ENCODE measurements around the gene NUP214.

GRCh38 chr9:131113655-131114054, 11.7 kb upstream of the NUP214 start:
- TF ChIP-seq, protein P1, sequence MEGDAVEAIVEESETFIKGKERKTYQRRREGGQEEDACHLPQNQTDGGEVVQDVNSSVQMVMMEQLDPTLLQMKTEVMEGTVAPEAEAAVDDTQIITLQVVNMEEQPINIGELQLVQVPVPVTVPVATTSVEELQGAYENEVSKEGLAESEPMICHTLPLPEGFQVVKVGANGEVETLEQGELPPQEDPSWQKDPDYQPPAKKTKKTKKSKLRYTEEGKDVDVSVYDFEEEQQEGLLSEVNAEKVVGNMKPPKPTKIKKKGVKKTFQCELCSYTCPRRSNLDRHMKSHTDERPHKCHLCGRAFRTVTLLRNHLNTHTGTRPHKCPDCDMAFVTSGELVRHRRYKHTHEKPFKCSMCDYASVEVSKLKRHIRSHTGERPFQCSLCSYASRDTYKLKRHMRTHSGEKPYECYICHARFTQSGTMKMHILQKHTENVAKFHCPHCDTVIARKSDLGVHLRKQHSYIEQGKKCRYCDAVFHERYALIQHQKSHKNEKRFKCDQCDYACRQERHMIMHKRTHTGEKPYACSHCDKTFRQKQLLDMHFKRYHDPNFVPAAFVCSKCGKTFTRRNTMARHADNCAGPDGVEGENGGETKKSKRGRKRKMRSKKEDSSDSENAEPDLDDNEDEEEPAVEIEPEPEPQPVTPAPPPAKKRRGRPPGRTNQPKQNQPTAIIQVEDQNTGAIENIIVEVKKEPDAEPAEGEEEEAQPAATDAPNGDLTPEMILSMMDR (IDR thresholded peaks at IDR 0.05; ENCODE audit: low read depth, low read length, poor library complexity, severe bottlenecking) = no peak
- no peak for TF ChIP-seq EZH2phosphoT487 (IDR thresholded peaks at IDR 0.05; ENCODE audit: borderline replicate concordance, low read length)
